GM19023 (cell line): ENCODE measurements around the gene CCDC150.

Experiments
- ATAC-seq: cut with Tn5 transposase; IDR thresholded peaks from one replicate; pipeline ENCODE4 v1.9.1; 2021; ENCODE audit warnings: mild to moderate bottlenecking, moderate library complexity; ENCODE audit not compliant: unreplicated experiment

Gene CCDC150

GRCh38 chr2:196759378-196759706 is 119.8 kb downstream of the CCDC150 start:
- ATAC-seq: no peak

DNA sequence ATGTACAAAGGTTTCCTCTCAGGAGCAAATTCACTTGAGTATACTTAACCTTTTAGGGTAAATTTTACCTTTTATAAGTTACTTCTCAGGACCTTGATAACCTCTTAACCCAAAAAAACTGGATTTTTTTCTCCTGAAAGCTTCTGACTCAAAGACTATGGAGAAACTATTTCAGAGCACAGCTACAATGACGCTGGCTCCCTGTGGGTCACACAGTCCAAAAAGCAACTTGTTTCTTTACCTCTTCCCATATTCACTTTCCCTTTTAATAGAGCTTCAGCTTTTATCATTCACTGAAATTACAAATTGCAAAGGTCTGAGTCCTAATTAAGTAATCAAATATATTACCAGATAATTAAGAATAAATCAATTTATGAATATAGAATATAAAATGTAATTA is 127.6 kb downstream of the CCDC150 start:
- no peak for ATAC-seq
